MCF 10A (cell line): ENCODE data around the gene ANKMY1. TPM values are rescaled to one million over a fixed set of nuclear protein-coding genes. Genes with fewer than 3 reads are reported as not detected.

Experiments
- BruUV-seq: library from RNA; stranded (reverse); fragments of 400-500 nt; replicated peaks from 2 replicates; lab custom pipeline; 2021; lab: Mats Ljungman, UMichigan
- CTCF ChIA-PET: fragments of 300-600 bp; sonication (Branson Sonifier 250); formaldehyde crosslinking; extraction: SDS; loops from one replicate; lab custom pipeline; 2021; ENCODE audit warnings: antibody characterized with exemption, inconsistent platforms; lab: Yijun Ruan, JAX
- POLR2A ChIA-PET: fragments of 300-600, 350-650 bp; sonication (Branson Sonifier 250); formaldehyde crosslinking; extraction: SDS; loops from one replicate; lab custom pipeline; 2020; ENCODE audit warnings: antibody characterized with exemption, inconsistent platforms; lab: Yijun Ruan, JAX
- DNase-seq: peaks from one replicate; pipeline ENCODE4 v3.0.0-alpha.2; 2018; ENCODE audit not compliant: unreplicated experiment
- H3K27ac Mint-ChIP-seq: one replicate; pipeline ENCODE4 v1.8.0; 2022; ENCODE audit warnings: mild to moderate bottlenecking, low read depth, mixed read lengths; ENCODE audit not compliant: unreplicated experiment
- H3K27me3 Mint-ChIP-seq: one replicate; pipeline ENCODE4 v1.8.0; 2022; ENCODE audit warnings: mixed read lengths; ENCODE audit not compliant: insufficient read depth, unreplicated experiment
- H3K36me3 Mint-ChIP-seq: one replicate; pipeline ENCODE4 v1.8.0; 2022; ENCODE audit warnings: mild to moderate bottlenecking, moderate library complexity, mixed read lengths; ENCODE audit not compliant: insufficient read depth, unreplicated experiment
- H3K4me1 Mint-ChIP-seq: one replicate; pipeline ENCODE4 v1.8.0; 2022; ENCODE audit warnings: mixed read lengths; ENCODE audit not compliant: insufficient read depth, unreplicated experiment
- H3K4me3 Mint-ChIP-seq: one replicate; pipeline ENCODE4 v1.8.0; 2022; ENCODE audit warnings: mild to moderate bottlenecking, moderate library complexity, mixed read lengths; ENCODE audit not compliant: unreplicated experiment
- H3K9me3 Mint-ChIP-seq: one replicate; pipeline ENCODE4 v1.8.0; 2022; ENCODE audit warnings: mixed read lengths; ENCODE audit not compliant: unreplicated experiment
- CTCF ChIP-seq: fragments of 200-600 bp; IDR thresholded peaks from one replicate; pipeline ENCODE4 v1.8.0; 2022; ENCODE audit warnings: antibody characterized with exemption, mild to moderate bottlenecking; ENCODE audit not compliant: unreplicated experiment
- intact Hi-C: fragments of 100-400 bp; cut with micrococcal nuclease; formaldehyde crosslinking; loops from 2 replicates; pipeline ENCODE4 v1.14.1; 2022
- total RNA-seq: library from RNA; stranded (reverse); gene quantifications from 2 replicates; pipeline ENCODE4 v1.2.3, GENCODE V29; 2022

ANKMY1 gene
- total RNA-seq, 1 experiment from 2014 or later, result 22.2 TPM

- Mint-ChIP-seq H3K36me3 (peaks cover 53% of the 10 kb centered on the region), H3K4me1 (no peaks in the 10 kb centered on the region), H3K9me3 (peaks cover 33% of the 10 kb centered on the region), H3K27me3 (no peaks in the 10 kb centered on the region), H3K4me3 (no peak overlapping the region), H3K27ac (no peak overlapping the region)
- POLR2A ChIA-PET, result no interaction called here
- DNase-seq, result no peak
- intact Hi-C loops, result no loop called here
- TF ChIP-seq CTCF, result no peak
- CTCF ChIA-PET, result no interaction called here
- no TSS peak for BruUV-seq
These were observed 30.5 kb downstream of the ANKMY1 start for GRCh38 chr2:240527153-240527750.

- TF ChIP-seq CTCF, result no peak
- Mint-ChIP-seq H3K4me3 (no peak overlapping the region), H3K27ac (no peak overlapping the region), H3K27me3 (no peaks in the 10 kb centered on the region), H3K4me1 (no peaks in the 10 kb centered on the region), H3K36me3 (peaks cover 60% of the 10 kb centered on the region), H3K9me3 (peaks cover 25% of the 10 kb centered on the region)
- ChIA-PET POLR2A (no interaction called here), CTCF (interaction anchor here (0.6 to 2.9 kb wide), 2 partner anchors 13 to 314 kb away, joined by 3 to 10 read pairs; no protein-coding TSS in a partner anchor)
- DNase-seq, result no peak
- no TSS peak for BruUV-seq
- intact Hi-C loops, result no loop called here
These were observed 31.3 kb downstream of the ANKMY1 start for GRCh38 chr2:240526521-240526920.

- DNase-seq, result no peak
- H3K27me3 Mint-ChIP-seq, result no peaks in the 10 kb centered on the region
- H3K36me3 Mint-ChIP-seq, result peaks cover 63% of the 10 kb centered on the region
- BruUV-seq, result no TSS peak
- H3K4me3 Mint-ChIP-seq, result no peak overlapping the region
- H3K27ac Mint-ChIP-seq, result no peak overlapping the region
- ChIA-PET CTCF (interaction anchor here (2.9 kb wide), 1 partner anchor 12 kb away, joined by 10 read pairs; no protein-coding TSS in a partner anchor), POLR2A (no interaction called here)
- TF ChIP-seq CTCF, result no peak
- intact Hi-C loops, result no loop called here
- H3K9me3 Mint-ChIP-seq, result peaks cover 24% of the 10 kb centered on the region
- H3K4me1 Mint-ChIP-seq, result no peaks in the 10 kb centered on the region
These were observed 32.0 kb downstream of the ANKMY1 start for GRCh38 chr2:240525802-240526201.

GRCh38 chr2:240524963-240525718 is 32.6 kb downstream of the ANKMY1 start:
- DNase-seq, result no peak
- ChIA-PET CTCF (interaction anchor here (2.9 kb wide), 1 partner anchor 11 kb away, joined by 10 read pairs; no protein-coding TSS in a partner anchor), POLR2A (no interaction called here)
- no peak for TF ChIP-seq CTCF
- Mint-ChIP-seq H3K27ac (no peak overlapping the region), H3K4me3 (no peak overlapping the region), H3K27me3 (no peaks in the 10 kb centered on the region), H3K9me3 (peaks cover 24% of the 10 kb centered on the region), H3K36me3 (peaks cover 63% of the 10 kb centered on the region), H3K4me1 (no peaks in the 10 kb centered on the region)
- no TSS peak for BruUV-seq
- intact Hi-C loops, result no loop called here
